ENCODE measurements around the gene BRIP1. TPM values are rescaled to one million over a fixed set of nuclear protein-coding genes. Genes with fewer than 3 reads are reported as not detected.
"Not testable (repeated sequence)": the region's sequence is repeated elsewhere in the genome, so short reads cannot be mapped to it uniquely, and the experiment has no call there.

Gene BRIP1
- polyA plus RNA-seq, 1 of the 3 experiments (the other 2 are of a cell fraction) = 2.0 TPM

GRCh38 chr17:61828694-61829093 lies 34.6 kb downstream of the BRIP1 start:
- 98% methylated on average over 1 of the region's 1 CpG for WGBS (ENCODE audit: low lambda C conversion rate)
- peaks cover 0 to 64% of the 10 kb centered on the region in 2 experiments for H3K36me3 ChIP-seq (replicated peaks in 1 of 2; ENCODE audit: control insufficient read depth in 1 of 2, insufficient read depth in 2 of 2, low read length in 1 of 2)
- H3K9me2 ChIP-seq = no peaks in the 10 kb centered on the region
- H3K79me2 ChIP-seq (ENCODE audit: insufficient read depth) = peaks cover 37% of the 10 kb centered on the region; the same call in 1 of the 2 replicates
- POLR2A ChIA-PET = no interaction called here
- no peak overlapping the region for H3K4me3 ChIP-seq (ENCODE audit: low read depth in 2 of 2, low read length in 1 of 2)
- no peak overlapping the region for H3K4me2 ChIP-seq
- TF ChIP-seq RCOR1 (IDR thresholded peaks at IDR 0.05; ENCODE audit: low read length) = no peak
- TF ChIP-seq RXRA (IDR thresholded peaks at IDR 0.05; ENCODE audit: borderline replicate concordance, low read depth) = no peak
- TF ChIP-seq RFX5 (IDR thresholded peaks at IDR 0.05; ENCODE audit: low read length) = no peak
- TF ChIP-seq MAX (IDR thresholded peaks at IDR 0.05; ENCODE audit: low read depth) = no peak
- TF ChIP-seq ELF1 (IDR thresholded peaks at IDR 0.05) = no peak
- TF ChIP-seq REST (IDR thresholded peaks at IDR 0.05; ENCODE audit: low read depth, low read length) = no peak
- TF ChIP-seq MEF2A (IDR thresholded peaks at IDR 0.05; ENCODE audit: borderline replicate concordance, low read depth) = no peak
- no peak for TF ChIP-seq POLR2AphosphoS5 (IDR thresholded peaks at IDR 0.05; ENCODE audit: low read depth, low read length)
- no peak for TF ChIP-seq MXI1 (IDR thresholded peaks at IDR 0.05; ENCODE audit: low read depth, low read length)
- no peak for TF ChIP-seq TCF12 (IDR thresholded peaks at IDR 0.05)
- no peak for TF ChIP-seq EZH2phosphoT487 (IDR thresholded peaks at IDR 0.05; ENCODE audit: borderline replicate concordance, low read depth)
- no peak for TF ChIP-seq NFIC (IDR thresholded peaks at IDR 0.05; ENCODE audit: borderline replicate concordance)
- TF ChIP-seq TAF1 (IDR thresholded peaks at IDR 0.05; ENCODE audit: borderline replicate concordance, low read depth, low read length) = no peak
- CTCF ChIA-PET = interaction anchor here (0.7 to 0.9 kb wide), 2 partner anchors 8 to 416 kb away, joined by 3 to 4 read pairs; no protein-coding TSS in a partner anchor
- peaks cover 5% of the 10 kb centered on the region for H3F3A ChIP-seq (replicated peaks; ENCODE audit: insufficient read depth)
- H4K20me1 ChIP-seq (ENCODE audit: insufficient read depth) = no peaks in the 10 kb centered on the region
- H3K27me3 ChIP-seq (ENCODE audit: insufficient read depth) = no peaks in the 10 kb centered on the region
- no peak overlapping the region for H3K27ac ChIP-seq (ENCODE audit: low read depth in 2 of 2, low read length in 1 of 2)
- no peaks in the 10 kb centered on the region for H3K4me1 ChIP-seq (ENCODE audit: control insufficient read depth in 1 of 2, insufficient read depth in 2 of 2, low read depth in 1 of 2, low read length in 1 of 2)
- H3K9ac ChIP-seq = no peak overlapping the region
- H3K9me3 ChIP-seq = peaks cover 11% of the 10 kb centered on the region; the same call in 1 of the 2 replicates
- H2AFZ ChIP-seq (ENCODE audit: low read depth) = no peak overlapping the region
- DNase-seq = no peak

DNA sequence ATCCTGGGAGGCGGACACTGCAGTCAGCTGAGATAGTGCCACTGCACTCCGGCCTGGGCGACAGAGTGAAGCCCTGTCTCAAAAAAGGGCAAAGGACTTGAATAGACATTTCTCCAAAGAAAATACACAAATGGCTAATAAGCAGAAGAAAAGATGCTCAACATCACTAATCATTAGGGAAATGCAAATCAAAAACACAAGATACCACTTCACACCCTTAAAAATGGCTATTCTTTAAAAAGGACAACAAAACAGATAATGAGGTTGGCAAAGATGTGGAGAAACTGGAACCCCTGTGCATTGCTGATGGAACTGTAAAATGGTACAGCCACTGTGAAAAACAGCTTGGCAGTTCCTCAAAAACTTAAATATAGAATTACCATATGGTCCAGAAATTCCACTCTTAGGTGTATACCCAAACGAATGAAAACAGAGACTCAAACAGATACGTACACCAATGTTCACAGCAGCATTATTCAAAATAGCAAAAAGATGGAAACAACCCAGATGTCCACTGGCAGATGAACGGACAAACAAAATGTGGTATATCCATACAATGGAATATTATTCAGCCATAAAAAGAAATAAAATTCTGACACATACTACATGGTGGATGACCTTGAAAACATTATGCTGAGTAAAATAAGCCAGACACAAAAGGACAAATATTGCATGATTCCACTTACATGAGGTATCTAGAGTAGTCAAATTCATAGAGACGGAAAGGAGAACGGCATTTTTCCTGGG lies 35.5 kb downstream of the BRIP1 start:
- 97% methylated on average over 8 of the region's 8 CpGs for WGBS (ENCODE audit: low lambda C conversion rate)
- DNase-seq = no peak
- H3K27ac ChIP-seq (ENCODE audit: low read depth in 2 of 2, low read length in 1 of 2) = no peak overlapping the region
- H3K36me3 ChIP-seq (replicated peaks in 1 of 2; ENCODE audit: control insufficient read depth in 1 of 2, insufficient read depth in 2 of 2, low read length in 1 of 2) = peaks cover 0 to 64% of the 10 kb centered on the region in 2 experiments
- no peaks in the 10 kb centered on the region for H3K9me2 ChIP-seq
- H3F3A ChIP-seq (replicated peaks; ENCODE audit: insufficient read depth) = peaks cover 4% of the 10 kb centered on the region
- H3K4me3 ChIP-seq (ENCODE audit: low read depth in 2 of 2, low read length in 1 of 2) = no peak overlapping the region
- POLR2A ChIA-PET = no interaction called here
- CTCF ChIA-PET = interaction anchor here (0.7 to 1.5 kb wide), 3 partner anchors 9 to 415 kb away, joined by 3 to 5 read pairs (median 4); no protein-coding TSS in a partner anchor
- no peak overlapping the region for H3K4me2 ChIP-seq
- no peak overlapping the region for H3K9ac ChIP-seq
- no peak overlapping the region for H2AFZ ChIP-seq (ENCODE audit: low read depth)
- TF ChIP-seq FOSL2 (IDR thresholded peaks at IDR 0.05; ENCODE audit: borderline replicate concordance, low read depth) = no peak
- no peak for TF ChIP-seq RCOR1 (IDR thresholded peaks at IDR 0.05; ENCODE audit: low read length)
- no peak for TF ChIP-seq SIN3A (IDR thresholded peaks at IDR 0.05; ENCODE audit: borderline replicate concordance, low read depth, low read length)
- TF ChIP-seq EZH2phosphoT487 (IDR thresholded peaks at IDR 0.05; ENCODE audit: borderline replicate concordance, low read depth) = no peak
- TF ChIP-seq JUND (IDR thresholded peaks at IDR 0.05) = no peak
- TF ChIP-seq GATA2 (CRISPR knock-in tag; IDR thresholded peaks at IDR 0.05) = no peak
- no peak for TF ChIP-seq TAF1 (IDR thresholded peaks at IDR 0.05; ENCODE audit: borderline replicate concordance, low read depth, low read length)
- no peak for TF ChIP-seq EP300 (IDR thresholded peaks at IDR 0.05; ENCODE audit: borderline replicate concordance in 1 of 2, low read depth in 1 of 2, low read length in 1 of 2)
- peaks cover 11% of the 10 kb centered on the region; the same call in 1 of the 2 replicates for H3K9me3 ChIP-seq
- no peaks in the 10 kb centered on the region for H3K27me3 ChIP-seq (ENCODE audit: insufficient read depth)
- peaks cover 42% of the 10 kb centered on the region; the same call in 1 of the 2 replicates for H3K79me2 ChIP-seq (ENCODE audit: insufficient read depth)
- H4K20me1 ChIP-seq (ENCODE audit: insufficient read depth) = no peaks in the 10 kb centered on the region
- H3K4me1 ChIP-seq (ENCODE audit: control insufficient read depth in 1 of 2, insufficient read depth in 2 of 2, low read depth in 1 of 2, low read length in 1 of 2) = no peaks in the 10 kb centered on the region

DNA sequence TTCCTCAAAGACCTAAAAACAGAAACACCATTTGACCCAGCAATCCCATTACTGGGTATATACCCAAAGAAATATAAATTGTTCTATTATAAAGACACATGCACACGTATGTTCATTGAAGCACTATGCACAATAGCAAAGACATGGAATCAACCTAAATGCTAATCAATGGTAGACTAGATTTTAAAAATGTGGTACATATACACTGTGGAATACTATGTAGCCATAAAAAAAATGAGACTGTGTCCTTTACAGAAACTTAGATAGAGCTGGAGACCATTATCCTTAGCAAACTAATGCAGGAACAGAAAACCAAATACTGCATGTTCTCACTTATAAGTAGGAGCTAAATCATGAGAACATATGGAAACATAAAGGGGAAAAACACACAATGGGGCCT lies 36.5 kb downstream of the BRIP1 start:
- H4K20me1 ChIP-seq (ENCODE audit: insufficient read depth); H3K27me3 ChIP-seq (ENCODE audit: insufficient read depth); H3K9ac ChIP-seq; H3K4me1 ChIP-seq (ENCODE audit: control insufficient read depth in 1 of 2, insufficient read depth in 2 of 2, low read depth in 1 of 2, low read length in 1 of 2); H3F3A ChIP-seq (replicated peaks; ENCODE audit: insufficient read depth); H3K4me2 ChIP-seq; H3K4me3 ChIP-seq (ENCODE audit: low read depth in 2 of 2, low read length in 1 of 2); DNase-seq; H3K27ac ChIP-seq (ENCODE audit: low read depth in 2 of 2, low read length in 1 of 2); POLR2A ChIA-PET; H3K9me2 ChIP-seq; H2AFZ ChIP-seq (ENCODE audit: low read depth): not testable (repeated sequence)
- peaks cover 11% of the 10 kb centered on the region; the same call in 1 of the 2 replicates for H3K9me3 ChIP-seq
- WGBS (ENCODE audit: low lambda C conversion rate) = 97% methylated on average over 1 of the region's 1 CpG
- H3K36me3 ChIP-seq (replicated peaks in 1 of 2; ENCODE audit: control insufficient read depth in 1 of 2, insufficient read depth in 2 of 2, low read length in 1 of 2) = peaks cover 0 to 64% of the 10 kb centered on the region in 2 experiments
- H3K79me2 ChIP-seq (ENCODE audit: insufficient read depth) = peaks cover 42% of the 10 kb centered on the region; the same call in 1 of the 2 replicates
- CTCF ChIA-PET = interaction anchor here (0.7 to 1.5 kb wide), 2 partner anchors 10 to 239 kb away, joined by 3 to 5 read pairs; no protein-coding TSS in a partner anchor

Data from SK-N-SH (cell line).